Activated T-cell treated with anti-CD3 and anti-CD28 coated beads, Interleukin-2, amount 50 U/mL, for 4 hours (primary cell): ENCODE data around the gene KRTAP12-3. TPM values are rescaled to one million over a fixed set of nuclear protein-coding genes. Genes with fewer than 3 reads are reported as not detected.
"Not testable (repeated sequence)": the region's sequence is repeated elsewhere in the genome, so short reads cannot be mapped to it uniquely, and the experiment has no call there.

Experiments used
- ATAC-seq, 2 donors: fragments of 200-7000 bp; cut with Tn5 transposase; one replicate each; pipeline ENCODE4 v1.10.0; 2021
- DNase-seq: peaks from one replicate; pipeline ENCODE4 v3.0.0-alpha.2; 2020
- H3K27me3 Mint-ChIP-seq: one replicate; pipeline ENCODE4 v1.8.0; 2021; ENCODE audit warnings: low read depth, mixed read lengths
- H3K36me3 Mint-ChIP-seq: one replicate; pipeline ENCODE4 v1.8.0; 2022; ENCODE audit warnings: mixed read lengths; ENCODE audit not compliant: insufficient read depth
- H3K4me1 Mint-ChIP-seq: one replicate; pipeline ENCODE4 v1.8.0; 2021; ENCODE audit warnings: low read depth, mixed read lengths
- H3K4me3 Mint-ChIP-seq: one replicate; pipeline ENCODE4 v1.8.0; 2021; ENCODE audit warnings: mild to moderate bottlenecking, moderate library complexity, mixed read lengths
- H3K9me3 Mint-ChIP-seq: one replicate; pipeline ENCODE4 v1.8.0; 2021; ENCODE audit warnings: mixed read lengths
- total RNA-seq, 3 donors: library from RNA; stranded (reverse); gene quantifications; one replicate each; pipeline ENCODE4 v1.2.1, GENCODE V29; 2021

Gene KRTAP12-3, protein sequence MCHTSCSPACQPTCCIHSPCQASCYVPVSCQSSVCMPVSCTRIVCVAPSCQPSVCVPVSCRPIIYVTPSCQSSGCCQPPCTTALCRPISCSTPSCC
- not detected for total RNA-seq

DNA sequence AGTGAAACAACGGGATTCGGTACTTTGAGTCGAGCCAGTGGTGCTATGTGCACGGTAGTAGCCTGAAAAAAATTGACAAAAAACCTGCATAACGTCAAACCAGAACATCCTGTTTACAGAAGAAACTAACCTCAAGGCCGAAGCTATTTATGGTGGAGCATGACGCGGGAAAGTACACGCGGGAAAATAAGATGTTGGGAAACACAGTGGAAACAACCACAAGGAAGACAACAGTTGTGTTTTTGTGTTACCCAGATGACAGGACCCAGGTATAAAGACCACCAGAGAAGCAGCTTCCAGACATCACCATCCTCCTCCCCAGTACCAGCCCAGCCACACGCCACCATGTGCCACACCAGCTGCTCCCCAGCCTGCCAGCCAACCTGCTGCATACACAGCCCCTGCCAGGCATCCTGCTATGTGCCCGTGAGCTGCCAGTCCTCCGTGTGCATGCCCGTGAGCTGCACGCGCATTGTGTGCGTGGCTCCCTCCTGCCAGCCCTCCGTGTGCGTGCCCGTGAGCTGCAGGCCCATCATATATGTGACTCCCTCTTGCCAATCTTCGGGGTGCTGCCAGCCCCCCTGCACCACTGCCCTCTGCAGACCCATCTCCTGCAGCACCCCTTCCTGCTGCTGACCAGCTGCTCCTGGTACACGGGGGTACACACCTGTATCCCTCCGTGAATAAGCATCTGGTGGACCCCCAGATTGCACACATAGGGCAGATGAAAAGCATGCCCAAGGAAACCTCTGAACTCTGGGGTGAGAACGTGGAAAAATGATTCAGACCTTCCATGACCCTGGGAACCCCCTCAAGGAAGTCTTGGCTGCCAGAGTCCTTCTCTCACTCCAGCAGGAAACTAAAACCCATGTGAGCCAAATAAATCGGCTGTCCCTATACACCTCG, at the start of gene KRTAP12-3:
Gene KRTAP12-3 (plus strand): TSS at position 298 of the 906 bp plus-strand sequence. CDS start 48 bp downstream, at position 346.
- ATAC-seq (peak; percentile 46 to 61), DNase-seq (no peak)
- peaks cover 4% of the 10 kb centered on the region for H3K36me3 Mint-ChIP-seq
- no peaks in the 10 kb centered on the region for H3K27me3 Mint-ChIP-seq
- H3K9me3 Mint-ChIP-seq = peaks cover 19% of the 10 kb centered on the region
- peaks cover 62% of the 10 kb centered on the region for H3K4me1 Mint-ChIP-seq
- peak within 1 kb of the TSS; percentile 67 for H3K4me3 Mint-ChIP-seq

DNA sequence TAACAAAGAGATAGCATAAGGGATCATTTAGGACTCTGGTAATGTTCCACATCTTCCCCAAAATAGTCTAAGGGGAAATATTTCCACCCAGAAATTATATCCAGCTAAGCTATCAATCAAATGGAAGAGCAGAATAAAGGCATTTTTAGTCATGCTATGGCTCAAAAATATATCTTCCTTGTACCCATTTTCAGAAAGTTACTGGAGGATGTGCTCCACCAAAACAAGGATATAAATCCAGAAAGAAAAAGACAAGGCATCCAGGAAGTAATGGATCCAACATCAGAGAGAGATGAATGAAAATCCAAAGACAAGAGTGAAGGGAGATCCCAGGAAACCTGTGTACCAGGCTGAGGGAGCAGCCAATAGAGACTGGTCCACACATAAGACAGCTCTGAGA, 48.5 kb upstream of the KRTAP12-3 start:
- DNase-seq = no peak
- ATAC-seq = no peak
- Mint-ChIP-seq H3K4me1 (no peaks in the 10 kb centered on the region), H3K36me3 (peaks cover 7% of the 10 kb centered on the region), H3K4me3 (no peak overlapping the region), H3K9me3 (peaks cover 21% of the 10 kb centered on the region), H3K27me3 (peaks cover under 1% of the 10 kb centered on the region)

DNA sequence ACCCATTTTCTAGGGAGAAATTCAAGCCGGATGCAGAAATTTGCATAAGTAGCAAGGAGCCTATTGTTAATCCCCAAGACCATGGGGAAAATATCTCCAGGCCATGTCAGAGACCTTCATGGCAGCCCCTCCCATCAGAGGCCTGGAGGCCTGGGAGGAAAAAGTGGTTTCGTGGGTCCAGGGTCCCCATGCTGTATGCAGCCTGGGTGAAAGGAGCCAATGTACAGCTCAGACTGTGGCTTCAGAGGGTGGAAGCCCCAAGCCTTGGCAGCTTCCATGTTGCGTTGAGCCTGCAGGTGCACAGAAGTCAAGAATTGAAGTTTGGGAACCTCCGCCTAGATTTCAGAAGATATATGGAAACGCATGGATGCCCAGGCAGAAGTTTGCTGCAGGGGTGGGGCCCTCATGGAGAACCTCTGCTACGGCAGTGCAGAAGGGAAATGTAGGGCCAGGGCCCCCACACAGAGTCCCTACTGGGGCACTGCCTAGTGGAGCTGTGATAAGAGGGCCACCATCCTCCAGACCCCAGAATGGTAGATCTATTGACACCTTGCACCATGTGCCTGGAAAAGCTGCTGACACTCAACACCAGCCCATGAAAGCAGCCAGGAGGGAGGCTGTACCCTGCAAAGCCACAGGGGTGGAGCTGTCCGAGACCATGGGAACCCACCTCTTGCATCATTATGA, 47.4 kb upstream of the KRTAP12-3 start:
- H3K9me3 Mint-ChIP-seq = peaks cover 21% of the 10 kb centered on the region
- not testable (repeated sequence) for H3K36me3 Mint-ChIP-seq, H3K4me1 Mint-ChIP-seq, H3K4me3 Mint-ChIP-seq, DNase-seq, H3K27me3 Mint-ChIP-seq, ATAC-seq

DNA sequence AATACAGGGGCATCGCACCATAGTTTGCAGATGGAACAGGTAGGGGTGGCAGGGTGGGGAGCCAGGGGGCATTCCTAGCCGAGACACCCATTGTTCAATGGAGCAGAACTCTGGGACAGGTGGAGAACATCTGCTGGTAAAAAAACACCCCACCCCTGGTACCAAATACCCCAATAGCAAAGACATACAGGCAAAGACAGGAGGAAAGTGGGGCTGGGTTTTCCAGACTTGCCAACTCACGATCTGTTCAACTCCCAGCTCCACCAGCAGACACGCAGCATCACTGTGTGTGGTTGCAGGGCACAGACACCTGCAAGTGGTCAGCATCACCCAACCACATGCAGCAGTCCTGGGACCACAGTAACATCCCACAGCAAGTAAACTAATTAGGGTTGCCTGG, 46.2 kb upstream of the KRTAP12-3 start:
- ATAC-seq = no peak

DNA sequence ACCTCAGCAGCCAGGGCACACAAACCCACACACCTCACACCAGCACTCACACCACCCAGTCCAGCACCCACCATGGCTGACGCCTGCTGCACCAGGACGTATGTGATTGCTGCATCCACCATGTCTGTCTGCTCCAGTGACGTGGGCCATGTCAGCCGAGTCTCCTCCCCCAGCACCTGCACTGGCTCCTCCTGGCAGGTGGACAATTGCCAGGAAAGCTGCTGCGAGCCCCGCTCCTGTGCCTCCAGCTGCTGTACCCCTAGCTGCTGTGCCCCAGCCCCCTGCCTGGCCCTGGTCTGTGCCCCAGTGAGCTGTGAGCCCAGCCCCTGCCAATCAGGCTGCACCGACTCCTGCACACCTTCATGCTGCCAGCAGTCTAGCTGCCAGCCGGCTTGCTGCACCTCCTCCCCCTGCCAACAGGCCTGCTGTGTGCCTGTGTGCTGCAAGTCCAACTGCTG, 45.7 kb upstream of the KRTAP12-3 start, which contains the start of gene KRTAP10-8:
Gene KRTAP10-8 (plus strand): TSS at position 51 of the 458 bp plus-strand sequence. CDS start 22 bp downstream, at position 73.
- no peaks in the 10 kb centered on the region for H3K27me3 Mint-ChIP-seq

More for the DNA sequence above, 46.2 kb upstream of the KRTAP12-3 start:
- Mint-ChIP-seq H3K9me3 (peaks cover 19% of the 10 kb centered on the region), H3K4me3 (no peak overlapping the region), H3K27me3 (no peaks in the 10 kb centered on the region), H3K4me1 (peaks cover 11% of the 10 kb centered on the region), H3K36me3 (peaks cover 7% of the 10 kb centered on the region)
- no peak for DNase-seq

DNA sequence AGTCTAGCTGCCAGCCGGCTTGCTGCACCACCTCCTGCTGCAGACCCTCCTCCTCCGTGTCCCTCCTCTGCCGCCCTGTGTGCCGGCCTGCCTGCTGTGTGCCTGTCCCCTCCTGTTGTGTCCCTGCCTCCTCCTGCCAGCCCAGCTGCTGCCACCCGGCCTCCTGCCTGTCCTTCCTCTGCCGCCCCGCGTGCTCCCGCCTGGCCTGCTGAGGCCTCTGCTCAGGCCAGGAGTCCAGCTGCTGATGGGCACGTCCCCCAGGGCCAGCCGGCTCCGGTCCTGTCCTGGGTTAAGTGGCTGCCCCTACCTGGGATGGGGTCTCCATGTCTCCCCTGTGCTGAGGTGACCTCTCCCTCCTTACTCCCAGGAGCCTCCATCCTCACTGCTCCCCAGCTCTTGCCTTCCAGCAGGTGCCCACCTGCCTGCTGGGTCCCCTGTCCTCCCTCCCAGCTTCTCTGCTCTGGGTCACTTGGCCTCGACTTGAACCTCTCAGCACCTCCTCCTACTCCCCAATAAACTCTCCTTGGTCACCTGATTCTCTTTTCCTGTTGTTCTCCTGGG, 45.0 kb upstream of the KRTAP12-3 start:
- Mint-ChIP-seq H3K36me3 (peaks cover 7% of the 10 kb centered on the region), H3K4me1 (peaks cover 23% of the 10 kb centered on the region), H3K27me3 (no peaks in the 10 kb centered on the region), H3K4me3 (no peak overlapping the region), H3K9me3 (peaks cover 18% of the 10 kb centered on the region)
- DNase-seq = no peak
- ATAC-seq = no peak

More for the DNA sequence above, 45.7 kb upstream of the KRTAP12-3 start, which contains the start of gene KRTAP10-8:
- DNase-seq (no peak), ATAC-seq (no peak)
- Mint-ChIP-seq H3K9me3 (peaks cover 18% of the 10 kb centered on the region), H3K36me3 (peaks cover 7% of the 10 kb centered on the region), H3K4me3 (no peak within 1 kb of the TSS), H3K4me1 (peaks cover 16% of the 10 kb centered on the region)

DNA sequence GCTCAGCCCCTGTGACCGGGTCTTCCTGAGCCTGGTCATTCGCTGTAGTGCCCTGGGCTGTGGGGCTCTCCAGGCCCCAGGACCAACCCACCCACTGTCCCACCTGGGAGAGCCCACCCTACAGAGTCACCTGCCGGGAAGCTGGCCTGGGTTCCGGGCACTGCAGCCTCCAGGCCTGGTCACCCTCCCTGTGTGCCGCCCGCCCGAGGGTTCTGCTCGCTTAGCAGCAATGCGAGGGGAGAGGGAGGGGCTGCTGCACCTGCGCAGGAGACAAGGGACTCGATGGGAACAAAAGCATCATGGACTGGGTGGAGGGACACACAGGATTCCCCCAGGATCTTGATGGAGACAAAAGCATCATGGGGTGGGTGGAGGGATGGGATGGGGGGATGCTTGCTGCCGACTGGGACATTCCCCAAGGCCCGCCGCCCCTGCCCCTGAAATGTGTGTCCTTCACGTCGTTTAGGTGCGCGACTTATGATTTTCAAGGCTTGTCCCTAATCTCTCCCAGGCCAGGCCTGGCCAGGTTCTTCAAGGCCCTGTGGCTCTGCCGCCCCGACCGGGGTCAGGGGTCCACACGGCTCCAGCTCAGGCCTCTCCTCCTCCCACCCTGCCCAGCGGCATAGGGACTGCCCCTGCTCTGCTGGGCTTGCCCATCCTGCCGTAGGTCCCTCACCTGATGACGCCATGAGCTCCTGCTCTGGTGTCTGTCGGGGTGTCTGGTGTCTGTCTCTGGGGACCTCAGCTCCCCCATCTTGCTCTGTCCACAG, 44.2 kb upstream of the KRTAP12-3 start:
- peaks cover 18% of the 10 kb centered on the region for H3K9me3 Mint-ChIP-seq
- ATAC-seq (no peak), DNase-seq (no peak)
- H3K27me3 Mint-ChIP-seq = no peaks in the 10 kb centered on the region
- H3K4me3 Mint-ChIP-seq = no peak overlapping the region
- peaks cover 31% of the 10 kb centered on the region for H3K4me1 Mint-ChIP-seq
- peaks cover 7% of the 10 kb centered on the region for H3K36me3 Mint-ChIP-seq

DNA sequence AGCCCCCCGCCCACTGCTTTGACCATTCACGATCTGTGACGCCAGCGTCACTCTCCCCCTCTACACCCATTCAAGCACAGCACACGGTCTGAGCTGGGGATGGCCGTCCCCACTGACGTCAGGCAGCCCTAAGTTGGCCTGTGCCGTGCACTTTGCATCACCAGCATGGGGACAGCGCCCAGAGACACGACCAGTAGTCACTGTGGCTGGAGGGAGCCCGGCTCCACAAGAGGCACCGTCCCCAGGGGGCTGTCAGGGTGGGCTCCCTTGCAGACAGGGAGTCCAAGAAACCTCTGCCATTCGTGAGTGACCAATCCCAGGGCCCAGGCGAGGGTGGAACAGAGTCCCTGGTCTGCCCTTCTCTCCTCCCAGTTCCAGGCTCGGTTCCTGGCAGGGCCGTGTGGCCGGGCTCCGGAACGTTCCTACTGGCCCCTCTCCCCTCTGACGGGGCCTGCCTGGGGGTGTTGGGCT, 43.5 kb upstream of the KRTAP12-3 start:
- ATAC-seq (no peak), DNase-seq (no peak)
- no peak overlapping the region for H3K4me3 Mint-ChIP-seq
- peaks cover 9% of the 10 kb centered on the region for H3K36me3 Mint-ChIP-seq
- H3K9me3 Mint-ChIP-seq = peaks cover 17% of the 10 kb centered on the region
- H3K27me3 Mint-ChIP-seq = no peaks in the 10 kb centered on the region
- peaks cover 38% of the 10 kb centered on the region for H3K4me1 Mint-ChIP-seq

DNA sequence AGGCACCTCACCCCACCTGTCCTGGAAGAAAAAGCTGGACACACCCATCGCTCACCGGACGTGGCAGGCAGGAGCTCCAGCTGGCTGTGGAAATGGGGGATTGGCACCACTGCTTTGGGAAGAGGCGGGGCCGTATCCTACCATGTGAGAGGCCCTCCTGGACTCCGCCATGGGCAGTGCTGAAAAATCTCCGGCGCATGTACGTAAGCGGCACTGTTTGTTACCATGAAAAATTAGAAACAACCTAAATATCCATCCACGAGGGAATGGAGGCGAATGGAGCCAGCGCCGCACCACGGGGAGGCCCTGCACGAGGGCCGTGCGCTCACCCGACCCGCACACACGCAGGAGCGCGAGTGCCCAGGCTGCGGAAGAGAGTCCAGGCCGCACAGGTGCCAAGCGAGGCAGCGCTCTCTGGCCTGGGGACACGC, 42.8 kb upstream of the KRTAP12-3 start:
- DNase-seq = no peak
- ATAC-seq = no peak
- Mint-ChIP-seq H3K9me3 (peaks cover 17% of the 10 kb centered on the region), H3K4me1 (peaks cover 45% of the 10 kb centered on the region), H3K36me3 (peaks cover 11% of the 10 kb centered on the region), H3K4me3 (no peak overlapping the region), H3K27me3 (no peaks in the 10 kb centered on the region)

DNA sequence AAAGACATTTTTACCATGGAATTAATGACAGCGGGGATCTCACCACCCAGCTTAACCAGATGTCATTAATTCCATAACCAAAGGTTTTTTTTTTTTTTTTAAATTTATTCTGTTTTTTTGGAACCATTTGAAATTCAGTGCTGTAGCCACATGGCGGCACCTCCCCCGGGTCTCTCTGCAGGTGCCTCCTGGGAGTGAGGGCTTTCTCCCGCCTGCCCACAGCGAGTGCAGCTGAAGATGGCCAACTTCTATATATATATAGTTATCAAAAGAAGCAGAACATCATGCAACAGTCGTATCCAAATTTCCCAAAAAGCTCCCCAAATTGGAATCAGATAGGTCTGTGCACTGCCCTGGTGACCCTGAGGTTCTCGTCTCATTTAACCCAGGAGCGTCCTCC, 42.3 kb upstream of the KRTAP12-3 start:
- Mint-ChIP-seq H3K4me3 (no peak overlapping the region), H3K27me3 (no peaks in the 10 kb centered on the region), H3K9me3 (peaks cover 20% of the 10 kb centered on the region), H3K36me3 (peaks cover 11% of the 10 kb centered on the region), H3K4me1 (peaks cover 47% of the 10 kb centered on the region)
- DNase-seq (no peak), ATAC-seq (no peak)

DNA sequence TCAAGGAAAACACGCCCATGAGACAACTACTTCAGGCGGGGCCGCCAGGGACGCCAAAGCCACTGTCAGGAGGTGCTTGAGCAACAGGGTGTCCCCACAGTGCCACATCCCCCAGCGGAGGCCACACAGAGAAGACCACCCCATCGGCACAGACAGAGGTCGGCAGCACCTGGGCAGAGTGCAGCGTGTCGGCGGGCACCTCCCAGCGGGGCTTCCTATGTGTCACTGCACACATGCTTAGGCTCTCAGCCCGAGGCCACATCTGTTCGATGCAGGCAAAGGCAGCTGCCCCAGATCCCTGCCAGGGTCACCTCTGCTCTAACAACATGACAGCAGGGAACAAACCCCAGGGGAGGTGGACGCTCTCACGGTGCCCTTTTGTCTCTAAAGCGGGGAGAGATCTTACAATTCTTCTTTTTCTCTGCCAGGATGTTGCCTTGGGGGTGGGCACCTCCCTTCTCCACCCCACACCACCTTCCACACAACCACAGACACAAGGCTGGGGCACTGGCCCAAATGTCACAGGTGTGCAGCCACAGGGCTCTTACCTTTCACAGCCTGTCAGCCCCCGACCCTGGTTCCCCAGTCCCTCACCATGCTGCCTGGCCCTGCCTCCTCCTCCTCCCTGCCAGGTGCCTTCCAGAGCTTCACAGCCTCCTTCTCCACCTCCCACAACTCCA, 41.7 kb upstream of the KRTAP12-3 start:
- Mint-ChIP-seq H3K4me1 (peaks cover 50% of the 10 kb centered on the region), H3K27me3 (no peaks in the 10 kb centered on the region), H3K9me3 (peaks cover 20% of the 10 kb centered on the region), H3K4me3 (no peak overlapping the region), H3K36me3 (peaks cover 11% of the 10 kb centered on the region)
- DNase-seq (no peak), ATAC-seq (no peak)

DNA sequence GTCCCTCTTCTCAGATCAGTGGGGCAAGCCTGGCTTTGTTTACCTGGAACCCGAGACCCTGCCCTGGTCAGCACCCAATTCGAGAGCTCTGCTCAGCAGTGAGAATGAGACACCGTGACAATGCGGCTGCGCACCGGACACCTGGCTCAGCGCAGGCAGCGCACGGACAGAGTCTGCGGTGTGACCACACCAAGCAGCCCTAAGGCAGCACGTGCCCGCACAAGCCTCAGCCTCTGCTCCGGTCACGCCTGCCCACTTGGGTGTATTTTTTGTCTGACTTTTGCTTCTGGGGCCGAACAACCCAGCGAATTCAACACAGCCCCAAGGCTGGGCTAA, 41.2 kb upstream of the KRTAP12-3 start:
- no peak for ATAC-seq
- no peak overlapping the region for H3K4me3 Mint-ChIP-seq
- peaks cover 50% of the 10 kb centered on the region for H3K4me1 Mint-ChIP-seq

DNA sequence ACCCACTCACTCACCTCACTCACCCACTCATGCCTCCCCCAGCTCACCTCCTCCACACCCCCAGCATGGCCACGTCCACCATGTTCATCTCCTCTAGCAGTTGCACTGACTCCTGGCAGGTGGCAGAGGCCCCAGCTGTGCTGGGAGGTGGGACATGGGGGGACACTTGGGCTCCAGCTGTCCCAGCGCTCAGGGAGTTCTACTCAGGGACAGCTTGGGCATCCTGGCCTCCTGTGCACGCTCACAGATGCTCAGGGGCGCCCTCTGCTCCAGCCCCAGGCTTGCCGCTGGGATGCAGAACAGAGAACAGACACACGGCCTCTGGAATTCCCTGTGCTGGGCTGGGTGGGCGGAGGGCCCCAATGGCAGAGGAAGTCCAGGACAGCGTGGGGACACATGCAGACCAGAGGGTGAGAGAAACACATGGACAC, 40.6 kb upstream of the KRTAP12-3 start:
- DNase-seq (no peak), ATAC-seq (no peak)
- no peak overlapping the region for H3K4me3 Mint-ChIP-seq
- H3K36me3 Mint-ChIP-seq = peaks cover 8% of the 10 kb centered on the region
- H3K9me3 Mint-ChIP-seq = peaks cover 19% of the 10 kb centered on the region
- H3K27me3 Mint-ChIP-seq = no peaks in the 10 kb centered on the region
- H3K4me1 Mint-ChIP-seq = peaks cover 50% of the 10 kb centered on the region

More for the DNA sequence above, 41.2 kb upstream of the KRTAP12-3 start:
- H3K27me3 Mint-ChIP-seq = no peaks in the 10 kb centered on the region
- peaks cover 19% of the 10 kb centered on the region for H3K9me3 Mint-ChIP-seq
- peaks cover 8% of the 10 kb centered on the region for H3K36me3 Mint-ChIP-seq
- DNase-seq = no peak
